Natural killer cell (primary cell): Measurements from ENCODE around the gene CFAP298. TPM values are rescaled to one million over a fixed set of nuclear protein-coding genes. Genes with fewer than 3 reads are reported as not detected.

Experiments used
- ATAC-seq, 3 donors: fragments of 150-1000 bp in 2 of 3; fragments of 200-7000 bp in 1 of 3; cut with Tn5 transposase; 1 replicate in 1 of 3; 2 replicates in 2 of 3; pipeline ENCODE4 v1.10.0; 2021; ENCODE audit warnings: mild to moderate bottlenecking in 2 of 3, moderate library complexity in 2 of 3
- DNase-seq, 2 donors: peaks; one replicate each; pipeline versions ENCODE4 v3.0.0 to v3.0.0-alpha.2; 2013 to 2021; ENCODE audit warnings: mixed read lengths in 1 of 2
- H3K27ac ChIP-seq: one replicate; pipeline ENCODE4 v1.5.1; 2013; ENCODE audit warnings: mild to moderate bottlenecking, low read length
- H3K27me3 ChIP-seq: one replicate; pipeline ENCODE4 v1.6.1; 2013; ENCODE audit warnings: low read length; ENCODE audit not compliant: control insufficient read depth, insufficient read depth
- H3K36me3 ChIP-seq: one replicate; pipeline ENCODE4 v1.6.1; 2013; ENCODE audit warnings: low read length; ENCODE audit not compliant: control insufficient read depth, insufficient read depth
- H3K4me1 ChIP-seq: one replicate; pipeline ENCODE4 v1.6.1; 2013; ENCODE audit warnings: low read length; ENCODE audit not compliant: control insufficient read depth, insufficient read depth
- H3K4me3 ChIP-seq: one replicate; pipeline ENCODE4 v1.5.1; 2013; ENCODE audit warnings: low read length
- H3K9me3 ChIP-seq: one replicate; pipeline ENCODE4 v1.6.1; 2013; ENCODE audit warnings: low read length; ENCODE audit not compliant: control insufficient read depth, insufficient read depth
- H3K27ac Mint-ChIP-seq, 2 donors: one replicate each; pipeline ENCODE4 v1.8.0; 2022; ENCODE audit warnings: mild to moderate bottlenecking in 2 of 2, mixed read lengths in 2 of 2, moderate library complexity in 1 of 2
- H3K27me3 Mint-ChIP-seq, 2 donors: one replicate each; pipeline ENCODE4 v1.8.0; 2022; ENCODE audit warnings: low read depth in 2 of 2, mixed read lengths in 2 of 2
- H3K36me3 Mint-ChIP-seq: one replicate; pipeline ENCODE4 v1.8.0; 2022; ENCODE audit warnings: mixed read lengths
- H3K4me1 Mint-ChIP-seq, 2 donors: one replicate each; pipeline ENCODE4 v1.8.0; 2022; ENCODE audit warnings: mixed read lengths in 2 of 2
- H3K4me3 Mint-ChIP-seq: one replicate; pipeline ENCODE4 v1.8.0; 2022; ENCODE audit warnings: mild to moderate bottlenecking, moderate library complexity, mixed read lengths
- H3K9me3 Mint-ChIP-seq, 2 donors: one replicate each; pipeline ENCODE4 v1.8.0; 2022; ENCODE audit warnings: mixed read lengths in 2 of 2
- whole genome bisulfite sequencing: methylation state at CpG from one replicate; pipeline ENCODE4 v1.1.7; 2013; ENCODE audit warnings: missing lambda C conversion rate; ENCODE audit not compliant: insufficient coverage; 5-methylcytosine and 5-hydroxymethylcytosine counted together
- intact Hi-C: fragments of 100-400 bp; cut with micrococcal nuclease; formaldehyde crosslinking; loops from one replicate; pipeline ENCODE4 v1.14.2; 2022
- total RNA-seq, 4 donors: library from RNA; stranded (reverse); fragments of 120-200 nt in 1 of 4; gene quantifications; one replicate each; pipeline versions ENCODE4 v1.2.3 to v1.2.4, GENCODE V29; 2013 to 2022
- TF ChIP-seq, protein P1 (sequence below): fragments of 200-600 bp; IDR thresholded peaks from one replicate; pipeline ENCODE4 v1.8.0; 2022; ENCODE audit warnings: antibody characterized with exemption

The CFAP298 gene
- total RNA-seq, 3 donors from 2014 or later (not counting 1 experiment from before 2014, with no cell fraction given), result 16.1 to 23.7 (median 16.8) TPM

DNA sequence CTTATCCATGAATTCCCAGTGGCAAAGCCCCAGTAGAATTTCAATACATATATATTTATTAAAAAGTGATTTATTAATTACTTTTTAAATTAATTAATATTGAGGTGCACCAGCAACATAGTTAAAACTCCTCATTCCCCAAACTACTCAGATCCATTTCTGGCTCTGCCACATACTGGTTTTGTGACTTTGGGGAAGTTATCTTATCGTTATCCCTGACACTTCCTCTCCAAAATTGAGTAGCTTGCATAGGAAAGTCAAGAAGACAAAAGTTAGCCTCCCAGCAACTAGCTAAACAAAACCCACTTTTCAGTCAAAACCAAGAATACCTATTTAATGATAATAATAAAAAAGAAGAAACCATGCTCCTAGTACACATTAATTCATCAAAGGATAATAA lies 62.7 kb downstream of the CFAP298 start:
- TF ChIP-seq, protein P1, sequence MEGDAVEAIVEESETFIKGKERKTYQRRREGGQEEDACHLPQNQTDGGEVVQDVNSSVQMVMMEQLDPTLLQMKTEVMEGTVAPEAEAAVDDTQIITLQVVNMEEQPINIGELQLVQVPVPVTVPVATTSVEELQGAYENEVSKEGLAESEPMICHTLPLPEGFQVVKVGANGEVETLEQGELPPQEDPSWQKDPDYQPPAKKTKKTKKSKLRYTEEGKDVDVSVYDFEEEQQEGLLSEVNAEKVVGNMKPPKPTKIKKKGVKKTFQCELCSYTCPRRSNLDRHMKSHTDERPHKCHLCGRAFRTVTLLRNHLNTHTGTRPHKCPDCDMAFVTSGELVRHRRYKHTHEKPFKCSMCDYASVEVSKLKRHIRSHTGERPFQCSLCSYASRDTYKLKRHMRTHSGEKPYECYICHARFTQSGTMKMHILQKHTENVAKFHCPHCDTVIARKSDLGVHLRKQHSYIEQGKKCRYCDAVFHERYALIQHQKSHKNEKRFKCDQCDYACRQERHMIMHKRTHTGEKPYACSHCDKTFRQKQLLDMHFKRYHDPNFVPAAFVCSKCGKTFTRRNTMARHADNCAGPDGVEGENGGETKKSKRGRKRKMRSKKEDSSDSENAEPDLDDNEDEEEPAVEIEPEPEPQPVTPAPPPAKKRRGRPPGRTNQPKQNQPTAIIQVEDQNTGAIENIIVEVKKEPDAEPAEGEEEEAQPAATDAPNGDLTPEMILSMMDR, result no peak
- H3K27me3 ChIP-seq, result no peaks in the 10 kb centered on the region
- H3K4me3 ChIP-seq, result no peak overlapping the region
- H3K36me3 Mint-ChIP-seq, result no peaks in the 10 kb centered on the region
- H3K27me3 Mint-ChIP-seq, result no peaks in the 10 kb centered on the region
- intact Hi-C loops, result no loop called here
- H3K9me3 ChIP-seq, result no peaks in the 10 kb centered on the region
- no peak overlapping the region for H3K4me3 Mint-ChIP-seq
- WGBS, result 33% methylated on average over 1 of the region's 1 CpG
- peaks cover 10 to 13% of the 10 kb centered on the region in 2 donors for H3K4me1 Mint-ChIP-seq
- H3K27ac Mint-ChIP-seq, result no peak overlapping the region
- no peak for ATAC-seq
- H3K4me1 ChIP-seq, result no peaks in the 10 kb centered on the region
- H3K27ac ChIP-seq, result no peak overlapping the region
- no peaks in the 10 kb centered on the region for H3K36me3 ChIP-seq
- no peak for DNase-seq
- no peaks in the 10 kb centered on the region for H3K9me3 Mint-ChIP-seq

Other genes with a start within 250 kb of the CFAP298 start
- 1 to 10 TPM; 6.1 to 7.8 (median 7.5) TPM for gene URB1, start 219.4 kb downstream of the CFAP298 start, total RNA-seq
- gene EVA1C, start 199.7 kb downstream of the CFAP298 start, total RNA-seq, result 10 to 100 TPM; 14.7 to 27.8 (median 15.8) TPM
- 1 to 10 TPM in 1 of 3 donors, under 1 TPM in 2; 0.47 to 1.3 (median 0.93) TPM for gene TCP10L, start 26.9 kb downstream of the CFAP298 start, total RNA-seq
- gene SYNJ1, start 115.6 kb upstream of the CFAP298 start, total RNA-seq, result 10 to 100 TPM; 16.2 to 22.4 (median 20.1) TPM
- gene PAXBP1, start 159.4 kb upstream of the CFAP298 start, total RNA-seq, result 10 to 100 TPM; 54.5 to 70.7 (median 65.4) TPM